Neural cell (in vitro differentiated cells): Measurements from ENCODE around the gene CYP2W1. TPM values are rescaled to one million over a fixed set of nuclear protein-coding genes. Genes with fewer than 3 reads are reported as not detected.

Experiments used
- H2AFZ ChIP-seq: fragments of 200-600, 300-800 bp; sonication (generic), shearing (Covaris generic); 2 replicates; pipeline ENCODE4 v1.6.0; 2014; ENCODE audit warnings: low read depth, mild to moderate bottlenecking, antibody characterized with exemption, low read length, moderate library complexity
- H3F3A ChIP-seq: fragments of 200-600 bp; shearing (Covaris generic); 2 replicates; pipeline ENCODE4 v1.6.1; 2016; ENCODE audit warnings: mild to moderate bottlenecking, moderate library complexity, mixed read lengths, antibody characterized with exemption, low read length; ENCODE audit not compliant: insufficient read depth, poor library complexity, severe bottlenecking
- H3K27ac ChIP-seq: fragments of 200-600, 300-800 bp; sonication (generic), shearing (Covaris generic); 2 replicates; pipeline ENCODE4 v1.5.1; 2014; ENCODE audit warnings: mild to moderate bottlenecking, low read length, moderate library complexity
- H3K27me3 ChIP-seq: fragments of 300-800, 200-600 bp; sonication (generic), shearing (Covaris generic); 2 replicates; pipeline ENCODE4 v1.6.0; 2014; ENCODE audit warnings: mild to moderate bottlenecking, low read depth, low read length, moderate library complexity; ENCODE audit not compliant: insufficient read depth
- H3K36me3 ChIP-seq: fragments of 300-800, 200-600 bp; sonication (generic), shearing (Covaris generic); 2 replicates; pipeline ENCODE4 v1.5.1; 2014; ENCODE audit warnings: mild to moderate bottlenecking, antibody characterized with exemption, low read length, moderate library complexity; ENCODE audit not compliant: insufficient read depth
- H3K4me2 ChIP-seq: fragments of 300-800, 200-600 bp; sonication (generic), shearing (Covaris generic); 2 replicates; pipeline ENCODE4 v1.6.0; 2014; ENCODE audit warnings: mild to moderate bottlenecking, low read length
- H3K4me3 ChIP-seq: fragments of 300-800, 200-600 bp; sonication (generic), shearing (Covaris generic); 2 replicates; pipeline ENCODE4 v1.5.1; 2014; ENCODE audit warnings: mild to moderate bottlenecking, low read length, moderate library complexity
- H3K79me2 ChIP-seq: fragments of 200-600 bp; shearing (Covaris generic); replicated peaks from 2 replicates; pipeline ENCODE4 v1.6.0; 2014; ENCODE audit warnings: mild to moderate bottlenecking, low read length, moderate library complexity; ENCODE audit not compliant: insufficient read depth
- H3K9ac ChIP-seq: fragments of 300-800, 200-600 bp; sonication (generic), shearing (Covaris generic); 2 replicates; pipeline ENCODE4 v1.6.1; 2016; ENCODE audit warnings: mild to moderate bottlenecking, low read length, mixed read lengths
- H3K9me2 ChIP-seq: fragments of 200-600 bp; shearing (Covaris generic); 2 replicates; pipeline ENCODE4 v1.6.1; 2016; ENCODE audit warnings: mild to moderate bottlenecking, low read length, mixed read lengths; ENCODE audit not compliant: insufficient read depth
- H3K9me3 ChIP-seq: fragments of 200-600, 300-800 bp; sonication (generic), shearing (Covaris generic); 2 replicates; pipeline ENCODE4 v1.6.1; 2016; ENCODE audit warnings: mild to moderate bottlenecking, mixed run types, low read length, moderate library complexity, mixed read lengths
- H4K20me1 ChIP-seq: fragments of 200-600 bp; shearing (Covaris generic); 2 replicates; pipeline ENCODE4 v1.6.1; 2016; ENCODE audit warnings: mild to moderate bottlenecking, mixed run types; ENCODE audit not compliant: insufficient read depth
- EP300 ChIP-seq: fragments of 450-650 bp; conservative IDR thresholded peaks from 2 replicates; pipeline ENCODE4 v1.6.1; 2014; ENCODE audit warnings: antibody characterized with exemption, mild to moderate bottlenecking, moderate library complexity; ENCODE audit not compliant: poor library complexity, severe bottlenecking
- EZH2 ChIP-seq: fragments of 200-600, 300-800 bp; shearing (Covaris generic), sonication (generic); IDR thresholded peaks from 2 replicates; pipeline ENCODE4 v1.6.1; 2014; ENCODE audit warnings: antibody characterized with exemption, low read length, borderline replicate concordance, mild to moderate bottlenecking; ENCODE audit not compliant: insufficient read depth, poor library complexity, severe bottlenecking
- MXI1 ChIP-seq: fragments of 450-650 bp; conservative IDR thresholded peaks from 2 replicates; pipeline ENCODE4 v1.6.1; 2014; ENCODE audit warnings: antibody characterized with exemption, mild to moderate bottlenecking; ENCODE audit not compliant: poor library complexity, severe bottlenecking
- POLR2AphosphoS5 ChIP-seq: IDR thresholded peaks from 2 replicates; pipeline ENCODE4 v1.6.1; 2012
- RAD21 ChIP-seq: fragments of 450-650 bp; conservative IDR thresholded peaks from 2 replicates; pipeline ENCODE4 v1.6.1; 2014; ENCODE audit warnings: antibody characterized with exemption, mild to moderate bottlenecking, moderate library complexity
- REST ChIP-seq: IDR thresholded peaks from 2 replicates; pipeline ENCODE4 v1.6.1; 2012; ENCODE audit warnings: borderline replicate concordance
- SMC3 ChIP-seq: fragments of 450-650 bp; conservative IDR thresholded peaks from 2 replicates; pipeline ENCODE4 v1.6.1; 2014; ENCODE audit warnings: antibody characterized with exemption, mild to moderate bottlenecking, moderate library complexity; ENCODE audit not compliant: poor library complexity
- TAF1 ChIP-seq: IDR thresholded peaks from 2 replicates; pipeline ENCODE4 v1.6.1; 2012; ENCODE audit warnings: low read depth
- polyA plus RNA-seq: library from polyadenylated mRNA; depleted of rRNA; stranded (reverse); fragments of >200 nt; gene quantifications from 2 replicates; pipeline ENCODE4 v1.2.3, GENCODE V29; 2014
- TF ChIP-seq, protein P1 (sequence below): fragments of 450-650 bp; IDR thresholded peaks from 2 replicates; pipeline ENCODE4 v1.5.1; 2014; ENCODE audit warnings: antibody characterized with exemption, mild to moderate bottlenecking, moderate library complexity; ENCODE audit not compliant: poor library complexity, severe bottlenecking

CYP2W1 gene
- polyA plus RNA-seq, 1 donor from 2014 or later: not detected

GRCh38 chr7:963236-964078 is 19.5 kb upstream of the CYP2W1 start:
- Histone ChIP-seq H3K36me3 (no peaks in the 10 kb centered on the region), H2AFZ (no peak overlapping the region), H3K27ac (no peak overlapping the region), H4K20me1 (no peaks in the 10 kb centered on the region), H3K9me2 (no peaks in the 10 kb centered on the region), H3K9me3 (no peaks in the 10 kb centered on the region), H3K4me3 (no peak overlapping the region), H3K9ac (no peak overlapping the region), H3K79me2 (no peaks in the 10 kb centered on the region), H3K4me2 (no peak overlapping the region), H3K27me3 (no peaks in the 10 kb centered on the region), H3F3A (no peaks in the 10 kb centered on the region)
- TF ChIP-seq REST (no peak), EZH2 (no peak), POLR2AphosphoS5 (no peak)

GRCh38 chr7:964401-965231 is 18.4 kb upstream of the CYP2W1 start:
- no peaks in the 10 kb centered on the region for H4K20me1 ChIP-seq
- no peaks in the 10 kb centered on the region for H3K36me3 ChIP-seq
- no peaks in the 10 kb centered on the region for H3K79me2 ChIP-seq
- no peaks in the 10 kb centered on the region for H3K9me2 ChIP-seq
- H3K9ac ChIP-seq: no peak overlapping the region
- TF ChIP-seq POLR2AphosphoS5 (no peak), SMC3 (no peak), TAF1 (no peak), RAD21 (no peak), REST (no peak), EP300 (no peak), MXI1 (no peak), EZH2 (no peak)
- TF ChIP-seq, protein P1, sequence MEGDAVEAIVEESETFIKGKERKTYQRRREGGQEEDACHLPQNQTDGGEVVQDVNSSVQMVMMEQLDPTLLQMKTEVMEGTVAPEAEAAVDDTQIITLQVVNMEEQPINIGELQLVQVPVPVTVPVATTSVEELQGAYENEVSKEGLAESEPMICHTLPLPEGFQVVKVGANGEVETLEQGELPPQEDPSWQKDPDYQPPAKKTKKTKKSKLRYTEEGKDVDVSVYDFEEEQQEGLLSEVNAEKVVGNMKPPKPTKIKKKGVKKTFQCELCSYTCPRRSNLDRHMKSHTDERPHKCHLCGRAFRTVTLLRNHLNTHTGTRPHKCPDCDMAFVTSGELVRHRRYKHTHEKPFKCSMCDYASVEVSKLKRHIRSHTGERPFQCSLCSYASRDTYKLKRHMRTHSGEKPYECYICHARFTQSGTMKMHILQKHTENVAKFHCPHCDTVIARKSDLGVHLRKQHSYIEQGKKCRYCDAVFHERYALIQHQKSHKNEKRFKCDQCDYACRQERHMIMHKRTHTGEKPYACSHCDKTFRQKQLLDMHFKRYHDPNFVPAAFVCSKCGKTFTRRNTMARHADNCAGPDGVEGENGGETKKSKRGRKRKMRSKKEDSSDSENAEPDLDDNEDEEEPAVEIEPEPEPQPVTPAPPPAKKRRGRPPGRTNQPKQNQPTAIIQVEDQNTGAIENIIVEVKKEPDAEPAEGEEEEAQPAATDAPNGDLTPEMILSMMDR: no peak
- H2AFZ ChIP-seq: no peak overlapping the region
- H3K4me2 ChIP-seq: no peak overlapping the region
- no peaks in the 10 kb centered on the region for H3K27me3 ChIP-seq
- no peak overlapping the region for H3K27ac ChIP-seq
- H3F3A ChIP-seq: no peaks in the 10 kb centered on the region
- H3K9me3 ChIP-seq: no peaks in the 10 kb centered on the region
- H3K4me3 ChIP-seq: no peak overlapping the region
